DND-41 (cell line): Measurements from ENCODE around the gene CDK17.

ENCODE experiments used
- EZH2 ChIP-seq: IDR thresholded peaks from 3 replicates; pipeline ENCODE4 v1.6.1; 2012; ENCODE audit warnings: borderline replicate concordance, low read depth, mild to moderate bottlenecking, moderate library complexity, low read length, inconsistent platforms; ENCODE audit not compliant: severe bottlenecking
- TF ChIP-seq, protein P1 (sequence below): IDR thresholded peaks from 2 replicates; pipeline ENCODE4 v1.5.1; 2012; ENCODE audit warnings: borderline replicate concordance, low read length, moderate library complexity, mild to moderate bottlenecking; ENCODE audit not compliant: poor library complexity, severe bottlenecking; ENCODE audit errors: extremely low read depth

DNA sequence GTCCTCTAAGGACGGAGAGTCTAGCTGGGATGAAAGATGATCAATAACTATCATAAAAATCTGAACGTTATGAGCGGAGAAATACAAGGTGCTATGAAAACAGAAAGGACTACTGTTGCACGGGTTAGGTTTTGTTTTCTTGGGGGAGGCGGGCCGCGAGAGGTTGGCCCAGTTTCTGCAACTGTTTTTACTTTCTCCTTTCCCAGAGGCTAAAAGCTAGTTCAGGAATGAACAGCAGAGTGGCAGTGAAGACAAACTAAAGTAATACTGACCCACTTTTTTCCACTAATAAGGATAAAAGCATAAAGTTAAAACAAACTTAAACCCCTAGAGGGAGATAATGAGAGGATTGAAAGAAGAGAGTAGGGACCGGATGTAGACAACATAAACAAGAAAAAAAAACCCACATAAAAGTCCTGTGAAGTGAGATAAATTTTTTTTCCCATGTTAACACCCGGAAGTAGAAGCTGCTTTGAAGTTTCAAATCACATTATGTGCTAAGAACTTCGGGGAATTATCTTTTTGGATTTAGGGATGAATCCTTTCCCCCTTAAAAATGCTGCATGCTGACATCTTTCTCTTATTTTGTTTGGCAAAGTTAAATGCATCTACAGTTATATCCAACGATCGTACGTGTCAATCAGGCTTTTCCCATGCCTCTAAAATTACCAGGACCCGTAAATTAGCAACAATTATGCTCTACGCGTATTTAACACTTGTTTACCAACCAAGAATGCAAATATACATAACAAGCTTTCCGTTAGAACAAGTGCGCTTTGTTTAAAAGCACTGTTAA, 1.0 kb upstream of the CDK17 start:
- TF ChIP-seq, protein P1, sequence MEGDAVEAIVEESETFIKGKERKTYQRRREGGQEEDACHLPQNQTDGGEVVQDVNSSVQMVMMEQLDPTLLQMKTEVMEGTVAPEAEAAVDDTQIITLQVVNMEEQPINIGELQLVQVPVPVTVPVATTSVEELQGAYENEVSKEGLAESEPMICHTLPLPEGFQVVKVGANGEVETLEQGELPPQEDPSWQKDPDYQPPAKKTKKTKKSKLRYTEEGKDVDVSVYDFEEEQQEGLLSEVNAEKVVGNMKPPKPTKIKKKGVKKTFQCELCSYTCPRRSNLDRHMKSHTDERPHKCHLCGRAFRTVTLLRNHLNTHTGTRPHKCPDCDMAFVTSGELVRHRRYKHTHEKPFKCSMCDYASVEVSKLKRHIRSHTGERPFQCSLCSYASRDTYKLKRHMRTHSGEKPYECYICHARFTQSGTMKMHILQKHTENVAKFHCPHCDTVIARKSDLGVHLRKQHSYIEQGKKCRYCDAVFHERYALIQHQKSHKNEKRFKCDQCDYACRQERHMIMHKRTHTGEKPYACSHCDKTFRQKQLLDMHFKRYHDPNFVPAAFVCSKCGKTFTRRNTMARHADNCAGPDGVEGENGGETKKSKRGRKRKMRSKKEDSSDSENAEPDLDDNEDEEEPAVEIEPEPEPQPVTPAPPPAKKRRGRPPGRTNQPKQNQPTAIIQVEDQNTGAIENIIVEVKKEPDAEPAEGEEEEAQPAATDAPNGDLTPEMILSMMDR, result peak; percentile 64
- TF ChIP-seq EZH2, result no peak
